LNCaP clone FGC (cell line): ENCODE data around the gene SH3TC2.
"Not testable (repeated sequence)": the region's sequence is repeated elsewhere in the genome, so short reads cannot be mapped to it uniquely, and the experiment has no call there.

Source experiments
- DNase-seq: peaks from one replicate; pipeline ENCODE4 v3.0.0-alpha.2; 2011; ENCODE audit warnings: low read depth
- H3K4me3 ChIP-seq: 2 replicates; pipeline ENCODE4 v1.5.1; 2011; ENCODE audit warnings: mild to moderate bottlenecking, low read depth, low read length, control low read depth
- TF ChIP-seq, protein P1 (sequence below): IDR thresholded peaks from 2 replicates; pipeline ENCODE4 v1.5.1; 2012; ENCODE audit warnings: mild to moderate bottlenecking; ENCODE audit not compliant: control insufficient read depth, insufficient read depth; ENCODE audit errors: extremely low read depth

The SH3TC2 gene

DNA sequence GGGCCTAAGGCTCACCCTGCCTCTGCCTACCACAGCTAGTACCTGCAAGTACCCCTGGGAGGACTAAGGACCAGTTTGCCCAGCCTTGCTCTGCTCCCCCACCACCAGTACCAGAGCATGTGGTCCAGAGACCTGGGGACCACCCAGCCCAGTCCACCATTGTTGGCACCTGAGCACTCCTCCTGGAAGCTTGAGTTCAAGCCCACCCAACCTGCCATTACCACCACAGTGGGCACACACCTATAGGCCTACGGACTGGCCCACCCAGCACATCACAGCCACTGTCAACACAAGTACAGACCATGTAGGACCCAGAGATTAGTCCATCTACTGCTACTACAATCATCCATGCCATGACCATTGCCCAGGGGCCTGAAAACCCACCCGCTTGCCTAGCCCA is 30.8 kb upstream of the SH3TC2 start:
- DNase-seq, result no peak
- no peak overlapping the region for H3K4me3 ChIP-seq
- TF ChIP-seq, protein P1, sequence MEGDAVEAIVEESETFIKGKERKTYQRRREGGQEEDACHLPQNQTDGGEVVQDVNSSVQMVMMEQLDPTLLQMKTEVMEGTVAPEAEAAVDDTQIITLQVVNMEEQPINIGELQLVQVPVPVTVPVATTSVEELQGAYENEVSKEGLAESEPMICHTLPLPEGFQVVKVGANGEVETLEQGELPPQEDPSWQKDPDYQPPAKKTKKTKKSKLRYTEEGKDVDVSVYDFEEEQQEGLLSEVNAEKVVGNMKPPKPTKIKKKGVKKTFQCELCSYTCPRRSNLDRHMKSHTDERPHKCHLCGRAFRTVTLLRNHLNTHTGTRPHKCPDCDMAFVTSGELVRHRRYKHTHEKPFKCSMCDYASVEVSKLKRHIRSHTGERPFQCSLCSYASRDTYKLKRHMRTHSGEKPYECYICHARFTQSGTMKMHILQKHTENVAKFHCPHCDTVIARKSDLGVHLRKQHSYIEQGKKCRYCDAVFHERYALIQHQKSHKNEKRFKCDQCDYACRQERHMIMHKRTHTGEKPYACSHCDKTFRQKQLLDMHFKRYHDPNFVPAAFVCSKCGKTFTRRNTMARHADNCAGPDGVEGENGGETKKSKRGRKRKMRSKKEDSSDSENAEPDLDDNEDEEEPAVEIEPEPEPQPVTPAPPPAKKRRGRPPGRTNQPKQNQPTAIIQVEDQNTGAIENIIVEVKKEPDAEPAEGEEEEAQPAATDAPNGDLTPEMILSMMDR, result no peak

DNA sequence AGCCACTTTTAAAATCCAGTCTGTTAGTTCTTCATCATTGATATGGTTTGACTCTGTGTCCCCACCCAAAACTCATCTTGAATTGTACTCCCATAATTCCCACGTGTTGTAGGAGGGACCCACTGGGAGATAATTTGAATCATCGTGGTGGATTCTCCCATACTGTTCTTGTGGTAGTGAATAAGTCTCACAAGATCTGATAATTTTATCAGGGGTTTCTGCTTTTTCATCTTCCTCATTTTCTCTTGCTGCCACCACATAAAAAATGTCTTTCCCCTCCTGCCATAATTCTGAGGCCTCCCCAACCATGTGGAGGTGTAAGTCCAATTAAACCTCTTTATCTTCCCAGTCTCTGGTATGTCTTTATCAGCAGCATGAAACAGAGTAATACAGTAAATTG is 26.9 kb upstream of the SH3TC2 start:
- TF ChIP-seq, protein P1, result no peak
- no peak for DNase-seq
- no peak overlapping the region for H3K4me3 ChIP-seq

DNA sequence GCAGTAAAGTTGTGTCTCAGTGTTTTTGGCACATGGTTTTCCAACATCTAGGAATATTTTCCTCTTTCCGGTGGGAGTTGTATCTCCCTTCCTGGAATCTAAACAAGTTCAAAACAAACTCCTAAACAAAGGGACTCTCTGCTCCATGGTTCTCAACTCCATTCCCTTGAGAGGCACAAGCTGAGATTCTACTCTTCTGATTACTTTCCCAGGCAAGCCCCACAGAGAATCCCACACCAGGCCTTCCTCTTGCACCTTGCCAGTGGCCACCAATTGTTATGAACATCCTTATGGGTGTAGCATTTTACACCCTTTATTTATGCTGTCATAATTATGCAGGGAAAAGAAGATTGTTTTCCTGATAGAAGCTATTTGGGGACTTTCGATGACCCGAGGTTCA is 25.8 kb upstream of the SH3TC2 start:
- DNase-seq, result no peak
- no peak overlapping the region for H3K4me3 ChIP-seq
- TF ChIP-seq, protein P1, result no peak

DNA sequence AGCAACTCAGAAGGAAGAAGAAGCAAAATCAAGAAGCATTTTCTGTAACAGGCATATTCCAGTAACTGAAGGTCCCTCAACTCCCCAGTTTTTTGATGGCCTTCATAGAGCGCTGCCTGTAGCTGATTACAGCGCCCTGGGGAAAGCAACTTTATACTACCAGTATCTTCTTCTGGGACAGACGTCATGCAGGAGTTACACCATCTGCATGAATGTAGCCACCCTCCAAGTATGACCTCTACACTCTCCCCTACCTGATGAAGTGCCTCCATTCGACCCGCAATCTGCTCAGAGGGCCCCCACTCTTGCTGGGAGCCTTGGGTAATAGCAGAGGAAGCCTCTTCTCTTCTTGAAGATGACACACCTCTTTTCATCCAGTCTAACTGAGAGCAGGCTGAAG is 21.0 kb upstream of the SH3TC2 start:
- DNase-seq, result no peak
- no peak overlapping the region for H3K4me3 ChIP-seq
- TF ChIP-seq, protein P1, result no peak

DNA sequence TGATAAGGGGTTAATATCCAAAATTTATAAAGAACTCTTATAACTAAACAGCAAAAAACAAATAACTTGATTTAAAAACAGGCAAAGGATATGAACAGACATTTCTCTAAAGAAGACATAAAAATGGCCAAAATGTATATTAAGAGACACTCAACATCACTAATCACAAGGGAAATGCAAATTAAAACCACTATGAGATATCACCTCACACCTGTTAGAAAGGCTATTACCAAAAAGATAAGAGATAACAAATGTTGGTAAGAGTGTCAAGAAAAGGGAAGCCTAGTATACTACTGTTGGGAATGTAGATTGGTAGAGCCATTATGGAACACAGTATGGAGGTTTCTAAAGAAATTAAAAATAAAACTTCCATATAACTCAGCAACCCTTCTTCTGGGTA is 19.4 kb upstream of the SH3TC2 start:
- H3K4me3 ChIP-seq, result no peak overlapping the region
- no peak for DNase-seq
- TF ChIP-seq, protein P1, result no peak

DNA sequence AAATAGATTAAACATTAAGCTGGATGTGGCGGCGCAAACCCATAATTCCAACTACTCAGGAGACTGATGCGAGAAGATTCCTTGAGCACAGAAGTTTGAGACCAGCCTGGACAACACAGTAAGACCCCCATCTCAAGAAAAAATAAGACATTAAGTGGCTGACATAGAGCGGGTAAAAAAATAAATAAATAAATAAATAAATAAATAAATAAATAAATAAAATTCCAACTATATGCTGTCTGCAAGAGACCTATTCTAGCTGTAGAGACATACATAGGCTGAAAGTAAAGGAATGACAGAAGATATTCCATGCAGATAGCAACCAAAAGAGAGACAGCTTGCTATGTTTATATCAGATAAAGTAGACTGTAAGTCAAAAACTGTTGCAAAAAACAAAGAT is 17.4 kb upstream of the SH3TC2 start:
- no peak overlapping the region for H3K4me3 ChIP-seq
- no peak for DNase-seq
- TF ChIP-seq, protein P1, result no peak

DNA sequence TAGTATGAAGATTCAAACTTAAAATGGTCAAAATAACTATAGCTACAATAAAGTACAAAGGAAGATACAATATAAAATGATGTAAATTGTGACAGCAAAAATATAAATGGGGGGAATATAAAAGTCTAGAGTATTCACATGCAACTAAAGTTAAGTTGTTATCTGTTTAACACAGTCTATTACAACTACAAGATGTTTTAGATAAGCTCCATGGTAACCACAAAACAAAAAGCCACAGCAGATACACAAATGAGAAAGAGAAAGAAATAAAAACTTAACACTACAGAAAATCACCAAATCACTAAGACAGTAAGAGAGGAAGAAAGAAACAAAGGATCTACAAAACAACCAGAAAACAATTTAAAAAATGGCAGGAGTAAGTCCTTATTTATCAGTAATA is 17.0 kb upstream of the SH3TC2 start:
- TF ChIP-seq, protein P1, result no peak

DNA sequence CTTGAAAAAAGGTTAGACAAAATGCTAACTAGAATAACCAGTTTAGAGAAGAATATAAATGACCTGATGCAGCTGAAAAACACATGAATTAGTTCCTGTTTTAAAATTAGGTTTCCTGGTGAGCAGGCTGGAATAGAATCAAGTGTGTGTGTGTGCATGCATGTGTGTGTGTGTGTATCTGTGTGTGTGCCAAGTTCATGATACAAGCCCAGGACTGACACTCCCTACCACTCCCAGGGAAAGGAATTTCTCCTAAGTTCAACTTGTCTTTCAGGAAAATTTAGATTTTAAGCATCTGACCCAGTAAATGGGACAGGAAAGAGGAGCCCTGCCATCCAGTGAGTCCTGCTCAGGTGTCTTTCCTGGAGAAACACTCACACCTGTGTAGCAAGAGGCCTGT is 11.2 kb upstream of the SH3TC2 start:
- not testable (repeated sequence) for DNase-seq, H3K4me3 ChIP-seq

More for the DNA sequence above, 17.0 kb upstream of the SH3TC2 start:
- no peak overlapping the region for H3K4me3 ChIP-seq
- DNase-seq, result no peak
